ENCODE data around the gene GNA12.

DNA sequence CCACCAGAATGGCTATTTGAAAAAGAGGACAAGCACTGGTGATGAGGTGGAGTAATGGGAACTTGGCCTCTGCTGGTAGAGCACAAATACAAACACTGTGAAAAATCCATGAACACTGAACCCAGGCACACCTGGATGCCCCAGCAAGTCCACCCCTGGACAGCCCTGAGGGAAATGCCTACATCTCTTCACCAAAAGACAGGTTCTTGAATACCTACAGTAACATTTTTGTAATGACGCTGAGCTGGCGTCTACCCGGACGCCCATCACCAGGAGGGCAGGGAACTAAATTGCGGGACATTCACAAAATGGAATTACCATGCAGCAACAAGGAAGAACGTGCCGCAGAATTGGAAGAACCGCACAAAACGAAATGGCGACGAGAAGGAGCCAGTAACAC, 70.5 kb downstream of the GNA12 start:
- TF ChIP-seq, protein P1, sequence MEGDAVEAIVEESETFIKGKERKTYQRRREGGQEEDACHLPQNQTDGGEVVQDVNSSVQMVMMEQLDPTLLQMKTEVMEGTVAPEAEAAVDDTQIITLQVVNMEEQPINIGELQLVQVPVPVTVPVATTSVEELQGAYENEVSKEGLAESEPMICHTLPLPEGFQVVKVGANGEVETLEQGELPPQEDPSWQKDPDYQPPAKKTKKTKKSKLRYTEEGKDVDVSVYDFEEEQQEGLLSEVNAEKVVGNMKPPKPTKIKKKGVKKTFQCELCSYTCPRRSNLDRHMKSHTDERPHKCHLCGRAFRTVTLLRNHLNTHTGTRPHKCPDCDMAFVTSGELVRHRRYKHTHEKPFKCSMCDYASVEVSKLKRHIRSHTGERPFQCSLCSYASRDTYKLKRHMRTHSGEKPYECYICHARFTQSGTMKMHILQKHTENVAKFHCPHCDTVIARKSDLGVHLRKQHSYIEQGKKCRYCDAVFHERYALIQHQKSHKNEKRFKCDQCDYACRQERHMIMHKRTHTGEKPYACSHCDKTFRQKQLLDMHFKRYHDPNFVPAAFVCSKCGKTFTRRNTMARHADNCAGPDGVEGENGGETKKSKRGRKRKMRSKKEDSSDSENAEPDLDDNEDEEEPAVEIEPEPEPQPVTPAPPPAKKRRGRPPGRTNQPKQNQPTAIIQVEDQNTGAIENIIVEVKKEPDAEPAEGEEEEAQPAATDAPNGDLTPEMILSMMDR (IDR thresholded peaks at IDR 0.05; ENCODE audit: poor library complexity) = no peak
- TF ChIP-seq EZH2 (IDR thresholded peaks at IDR 0.05; ENCODE audit: borderline replicate concordance) (no peak), EZH2phosphoT487 (IDR thresholded peaks at IDR 0.05; ENCODE audit: low read depth, severe bottlenecking, unreplicated experiment) (no peak)

Measured in hepatocyte (in vitro differentiated cells).